Astrocyte of the spinal cord (primary cell): ENCODE results near the gene ZCCHC7.

Experiments used
- DNase-seq: peaks from one replicate; pipeline ENCODE4 v3.0.0; 2011; ENCODE audit warnings: low read depth, low spot score
- H3K4me3 ChIP-seq: 2 replicates; pipeline ENCODE4 v1.5.1; 2011; ENCODE audit warnings: low read depth, mild to moderate bottlenecking, low read length, moderate library complexity
- CTCF ChIP-seq: IDR thresholded peaks from 2 replicates; pipeline ENCODE4 v1.5.1; 2012; ENCODE audit warnings: low read depth, mild to moderate bottlenecking, low read length, inconsistent platforms
- in situ Hi-C: cut with HindIII; loops from 2 replicates; pipeline ENCODE4 v1.10.0; 2017; ENCODE audit warnings: low sequenced_read_pairs

Gene ZCCHC7

DNA sequence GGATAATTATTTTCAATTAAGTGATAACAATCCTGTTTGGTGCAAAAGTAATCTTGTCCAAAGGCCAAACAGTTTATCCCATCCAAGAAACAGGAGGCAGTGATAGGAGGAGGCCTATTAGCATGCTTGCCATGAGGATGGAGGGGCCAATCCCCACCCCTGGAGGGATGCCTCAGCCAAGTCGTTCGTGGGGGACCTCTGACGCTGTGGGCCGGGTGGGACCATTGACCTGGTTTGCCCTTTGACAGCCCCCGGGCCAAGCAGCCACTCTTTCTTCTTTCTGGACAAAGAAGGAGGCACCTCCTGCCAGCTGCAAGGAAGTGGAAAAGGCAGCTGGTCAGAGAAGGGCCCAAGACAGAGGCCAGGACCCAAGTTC, 262.6 kb downstream of the ZCCHC7 start:
- DNase-seq = no peak
- in situ Hi-C loops = no loop called here
- no peak for TF ChIP-seq CTCF
- H3K4me3 ChIP-seq = no peak overlapping the region

- no peak for TF ChIP-seq CTCF
- no peak overlapping the region for H3K4me3 ChIP-seq
- in situ Hi-C loops = no loop called here
- no peak for DNase-seq
Observed at GRCh38 chr9:37383393-37383792, 263.0 kb downstream of the ZCCHC7 start.

DNA sequence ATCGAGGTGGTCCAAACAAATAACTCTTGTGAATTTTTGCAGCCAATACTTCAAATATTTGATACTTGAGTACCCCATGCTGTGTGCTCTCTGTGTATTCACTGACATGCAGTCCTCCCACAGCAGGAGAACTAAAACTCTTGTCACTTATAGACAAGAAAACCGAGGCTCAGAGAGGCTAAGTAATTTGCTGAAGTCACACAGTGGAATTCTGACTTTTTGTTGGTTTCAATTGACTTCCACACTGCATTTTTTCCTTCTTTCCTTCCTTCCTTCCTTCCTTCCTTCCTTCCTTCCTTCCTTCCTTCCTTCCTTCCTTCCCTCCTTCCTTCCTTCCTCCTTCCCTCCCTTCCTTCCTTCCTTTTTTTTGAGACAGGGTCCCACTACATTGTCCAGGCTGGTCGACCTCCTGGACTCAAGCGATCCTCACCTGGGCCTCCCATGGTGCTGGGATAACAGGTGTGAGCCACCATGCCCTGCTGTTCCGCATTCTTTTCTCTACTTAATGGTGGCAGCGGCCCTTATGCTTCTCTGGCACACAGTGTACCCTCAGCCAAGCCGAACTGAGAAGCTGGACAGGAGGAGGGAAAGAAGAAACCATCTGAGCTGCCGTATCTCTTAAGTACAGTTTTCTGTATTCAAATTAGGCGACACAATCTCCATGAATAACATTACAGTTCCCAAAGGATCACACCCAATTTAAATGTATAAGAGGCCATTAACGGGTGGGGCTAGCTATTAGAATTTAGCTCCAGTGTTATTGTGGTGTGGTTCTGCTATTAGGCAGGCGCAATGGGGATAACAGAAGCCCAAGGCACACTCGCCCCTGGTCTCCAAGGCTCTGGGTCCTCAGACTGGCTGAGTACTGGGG, 263.7 kb downstream of the ZCCHC7 start:
- in situ Hi-C loops = no loop called here
- no peak for DNase-seq
- H3K4me3 ChIP-seq = no peak overlapping the region
- no peak for TF ChIP-seq CTCF

DNA sequence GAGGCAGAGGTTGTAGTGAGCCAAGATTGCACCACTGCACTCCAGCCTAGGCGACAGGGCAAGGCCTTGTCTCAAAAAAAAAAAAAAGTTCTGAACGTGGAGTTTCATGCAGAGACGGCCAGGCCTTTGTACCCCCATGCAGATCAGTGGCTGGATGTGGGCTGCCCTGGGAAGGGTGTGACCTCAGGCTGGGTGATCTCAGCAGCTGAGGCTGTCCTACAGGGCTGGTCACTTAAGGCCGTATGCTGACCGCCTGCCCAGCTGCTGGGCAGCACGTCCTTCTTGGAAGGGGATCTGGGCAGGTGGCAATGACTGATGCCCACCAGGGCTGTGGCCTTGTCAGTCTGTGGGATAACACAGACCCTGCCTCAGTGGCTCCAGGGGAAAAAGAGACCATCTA, 264.9 kb downstream of the ZCCHC7 start:
- TF ChIP-seq CTCF = no peak
- H3K4me3 ChIP-seq = no peak overlapping the region
- in situ Hi-C loops = no loop called here
- DNase-seq = no peak

DNA sequence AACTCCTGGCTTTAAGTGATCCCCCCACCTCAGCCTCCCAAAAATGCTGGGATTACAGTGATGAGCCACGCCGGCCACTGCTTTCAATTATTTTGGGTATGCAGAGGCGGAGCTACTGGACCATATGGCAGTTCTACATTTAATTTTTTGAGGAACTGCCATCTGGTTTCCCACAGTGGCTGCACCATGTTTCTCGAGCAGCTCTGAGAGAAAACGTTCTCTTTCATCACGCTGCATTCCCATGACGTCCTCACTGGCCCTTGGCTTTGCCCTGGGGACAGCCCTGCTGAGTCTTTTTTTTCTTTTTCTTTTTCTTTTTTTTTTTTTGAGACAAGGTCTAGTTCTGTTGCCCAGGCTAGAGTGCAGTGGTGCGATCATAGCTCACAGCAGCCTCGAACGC, 266.6 kb downstream of the ZCCHC7 start:
- no peak for DNase-seq
- in situ Hi-C loops = no loop called here
- no peak overlapping the region for H3K4me3 ChIP-seq
- no peak for TF ChIP-seq CTCF

DNA sequence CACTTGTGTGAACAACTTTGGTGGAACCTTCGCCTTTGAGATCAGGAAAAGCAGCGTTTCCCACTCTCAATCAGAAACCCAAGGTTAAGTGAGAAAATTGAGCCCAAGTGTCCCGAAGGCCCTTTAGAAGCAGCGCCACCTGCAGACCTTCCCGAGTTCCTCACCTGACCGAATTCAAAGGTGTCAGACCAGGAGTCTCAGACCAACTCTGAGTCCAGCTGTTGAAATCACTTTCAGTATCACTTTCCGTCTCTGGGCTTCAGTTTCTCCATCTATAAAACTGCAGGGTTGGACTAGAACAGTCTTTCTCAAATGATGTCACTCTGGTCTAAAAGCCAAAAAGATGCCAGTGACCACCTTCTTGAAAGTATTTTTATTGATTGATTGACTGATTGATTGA, 270.4 kb downstream of the ZCCHC7 start:
- in situ Hi-C loops = no loop called here
- peak; percentile 36 for TF ChIP-seq CTCF
- H3K4me3 ChIP-seq = no peak overlapping the region
- no peak for DNase-seq
